Subcutaneous preadipocyte (primary cell): ENCODE results near the gene MYOZ1. TPM values are rescaled to one million over a fixed set of nuclear protein-coding genes. Genes with fewer than 3 reads are reported as not detected.

Experiments
- total RNA-seq: library from RNA; depleted of rRNA; stranded (reverse); fragments of >200 nt; gene quantifications from 2 replicates; pipeline ENCODE4 v1.2.3, GENCODE V29; 2012

The MYOZ1 gene
- not detected in 2 replicates for total RNA-seq

GRCh38 chr10:73641328-73642060, at the start of gene MYOZ1:
MYOZ1 (minus strand) TSS chr10:73641474; CDS start chr10:73640017, 1,457 bp downstream.

GRCh38 chr10:73655990-73656298, 14.7 kb upstream of the MYOZ1 start, which contains the start of gene SYNPO2L:
SYNPO2L (minus strand) TSS chr10:73656029; CDS start chr10:73655922, 107 bp downstream.

GRCh38 chr10:73590881-73591799, 50.1 kb downstream of the MYOZ1 start, which contains the start of gene USP54:
USP54 (minus strand) TSS chr10:73591342; CDS start chr10:73575658, 15,684 bp downstream.

Other genes starting within 250 kb of the MYOZ1 start
- 116 and 146 TPM in 2 replicates for gene ANXA7, start 227.4 kb downstream of the MYOZ1 start, total RNA-seq
- gene MSS51, start 207.9 kb downstream of the MYOZ1 start, total RNA-seq = 1.5 and 2.5 TPM in 2 replicates
- 23.3 and 25.7 TPM in 2 replicates for gene PPP3CB, start 145.4 kb downstream of the MYOZ1 start, total RNA-seq
- gene USP54, start 50.1 kb downstream of the MYOZ1 start, total RNA-seq = 8.1 and 10.4 TPM in 2 replicates
- under 0.01 TPM in 1 of 2 replicates, not detected in the other for gene SYNPO2L, start 14.6 kb upstream of the MYOZ1 start, total RNA-seq
- gene AGAP5, start 56.6 kb upstream of the MYOZ1 start, total RNA-seq = 3.3 and 5.5 TPM in 2 replicates
- 32.7 and 56.3 TPM in 2 replicates for gene SEC24C, start 102.9 kb upstream of the MYOZ1 start, total RNA-seq
- gene CHCHD1, start 140.6 kb upstream of the MYOZ1 start, total RNA-seq = 19.7 and 19.8 TPM in 2 replicates
- gene ZSWIM8, start 144.1 kb upstream of the MYOZ1 start, total RNA-seq = 47.8 and 55.3 TPM in 2 replicates
- gene NDST2, start 170.1 kb upstream of the MYOZ1 start, total RNA-seq = 14.3 and 20.1 TPM in 2 replicates
- gene CAMK2G, start 233.1 kb upstream of the MYOZ1 start, total RNA-seq = 18.7 and 22.1 TPM in 2 replicates